CD4-positive, alpha-beta memory T cell (primary cell): Measurements from ENCODE around the gene ZNF117. TPM values are rescaled to one million over a fixed set of nuclear protein-coding genes. Genes with fewer than 3 reads are reported as not detected.
"Not testable (repeated sequence)": the region's sequence is repeated elsewhere in the genome, so short reads cannot be mapped to it uniquely, and the experiment has no call there.

Source experiments
- CTCF ChIA-PET: fragments of 350-600 bp; sonication (Branson Sonifier 250); formaldehyde crosslinking; loops from one replicate; lab custom pipeline; 2021; ENCODE audit warnings: inconsistent platforms; ENCODE audit not compliant: partially characterized antibody; lab: Charles Lee
- POLR2A ChIA-PET: fragments of 350-600 bp; sonication (Branson Sonifier 250); formaldehyde crosslinking; loops from one replicate; lab custom pipeline; 2021; ENCODE audit not compliant: partially characterized antibody; lab: Charles Lee
- DNase-seq, 5 donors: peaks; one replicate each; pipeline versions ENCODE4 v3.0.0 to v3.0.0-alpha.2; 2020 to 2022; ENCODE audit warnings: mixed read lengths in 1 of 5
- H3K27ac ChIP-seq: one replicate; pipeline ENCODE4 v1.7.0; 2013; ENCODE audit warnings: low read depth, low read length
- H3K27me3 ChIP-seq: 2 replicates; pipeline ENCODE4 v1.7.0; 2013; ENCODE audit warnings: mild to moderate bottlenecking, low read length, moderate library complexity; ENCODE audit not compliant: insufficient read depth
- H3K36me3 ChIP-seq: 2 replicates; pipeline ENCODE4 v1.7.0; 2013; ENCODE audit warnings: mild to moderate bottlenecking, low read length, moderate library complexity; ENCODE audit not compliant: insufficient read depth
- H3K4me1 ChIP-seq: 2 replicates; pipeline ENCODE4 v1.7.0; 2013; ENCODE audit warnings: mild to moderate bottlenecking, low read length, moderate library complexity; ENCODE audit not compliant: insufficient read depth
- H3K4me3 ChIP-seq, 2 donors: one replicate each; pipeline ENCODE4 v1.7.0; 2013; ENCODE audit warnings: low read length in 2 of 2, mild to moderate bottlenecking in 1 of 2
- H3K9me3 ChIP-seq, 2 donors: one replicate each; pipeline ENCODE4 v1.7.0; 2013; ENCODE audit warnings: low read length in 2 of 2, control low read depth in 1 of 2; ENCODE audit not compliant: control insufficient read depth in 1 of 2
- H3K27ac Mint-ChIP-seq, 7 donors: one replicate each; pipeline ENCODE4 v1.8.0; 2020 to 2021; ENCODE audit warnings: mixed read lengths in 7 of 7, mild to moderate bottlenecking in 6 of 7, inconsistent platforms in 3 of 7, moderate library complexity in 3 of 7
- H3K27me3 Mint-ChIP-seq, 2 donors: one replicate each; pipeline ENCODE4 v1.8.0; 2020 to 2021; ENCODE audit warnings: mixed read lengths in 2 of 2
- H3K36me3 Mint-ChIP-seq, 2 donors: one replicate each; pipeline ENCODE4 v1.8.0; 2020 to 2021; ENCODE audit warnings: mixed read lengths in 2 of 2, inconsistent platforms in 1 of 2, mild to moderate bottlenecking in 1 of 2
- H3K4me1 Mint-ChIP-seq, 4 donors: one replicate each; pipeline ENCODE4 v1.8.0; 2020 to 2021; ENCODE audit warnings: mixed read lengths in 4 of 4, mild to moderate bottlenecking in 1 of 4
- H3K4me3 Mint-ChIP-seq, 8 donors: one replicate each; pipeline ENCODE4 v1.8.0; 2020 to 2021; ENCODE audit warnings: mixed read lengths in 8 of 8, mild to moderate bottlenecking in 7 of 8, moderate library complexity in 6 of 8, inconsistent platforms in 3 of 8
- H3K9me3 Mint-ChIP-seq, 8 donors: one replicate each; pipeline ENCODE4 v1.8.0; 2020 to 2021; ENCODE audit warnings: mixed read lengths in 8 of 8, mild to moderate bottlenecking in 5 of 8, inconsistent platforms in 3 of 8, moderate library complexity in 1 of 8
- intact Hi-C: fragments of 100-400 bp; cut with micrococcal nuclease; formaldehyde crosslinking; loops from one replicate; pipeline ENCODE4 v1.15.1; 2023
- polyA plus RNA-seq, 2 donors: library from polyadenylated mRNA; unstranded; fragments of 300-500 nt; fragmentation: Illumina TruSeq; gene quantifications; one replicate each; pipeline ENCODE4 v1.2.3, GENCODE V29; 2021
- total RNA-seq, 2 experiments: library from RNA; stranded (reverse); gene quantifications; one replicate each; pipeline ENCODE4 v1.2.3, GENCODE V29; 2021

The ZNF117 gene
- 1 to 10 TPM; 5.2 to 5.3 TPM for total RNA-seq
- under 1 TPM; 0.78 to 0.84 TPM for polyA plus RNA-seq

GRCh38 chr7:64990936-64991335, at the start of gene ZNF117:
TSS of gene ZNF117 (minus strand) at chr7:64991036.
- Mint-ChIP-seq H3K4me3 (no peak within 1 kb of the TSS), H3K27me3 (no peaks in the 10 kb centered on the region), H3K36me3 (peaks cover 67 to 71% of the 10 kb centered on the region in 2 donors), H3K4me1 (no peaks in the 10 kb centered on the region), H3K9me3 (peaks cover 8 to 98% (median 81%) of the 10 kb centered on the region in 8 donors), H3K27ac (peak within 1 kb of the TSS in 1 of 7 donors; percentile 4)
- Histone ChIP-seq H3K9me3 (peaks cover 0 to 52% of the 10 kb centered on the region in 2 donors), H3K27ac (no peak within 1 kb of the TSS), H3K27me3 (no peaks in the 10 kb centered on the region), H3K4me3 (no peak within 1 kb of the TSS), H3K36me3 (no peaks in the 10 kb centered on the region), H3K4me1 (no peaks in the 10 kb centered on the region)
- DNase-seq: no peak
- POLR2A ChIA-PET: no interaction called here
- CTCF ChIA-PET: no interaction called here
- intact Hi-C loops: no loop called here

- not testable (repeated sequence) for H3K9me3 Mint-ChIP-seq, H3K27me3 ChIP-seq, H3K9me3 ChIP-seq, H3K36me3 Mint-ChIP-seq, H3K36me3 ChIP-seq, H3K27me3 Mint-ChIP-seq
- H3K27ac ChIP-seq: peak overlapping the region; percentile 14
- peak overlapping the region; percentile 70 to 93 (median 88) for H3K4me3 Mint-ChIP-seq
- CTCF ChIA-PET: interaction anchor here (2.9 kb wide), 1 partner anchor 32 kb away, joined by 12 read pairs; the partner anchor contains the start of gene ERV3-1
- H3K4me3 ChIP-seq: peak overlapping the region; percentile 3 to 64
- peaks cover 14% of the 10 kb centered on the region for H3K4me1 ChIP-seq
- H3K4me1 Mint-ChIP-seq: peaks cover 10 to 17% (median 14%) of the 10 kb centered on the region in 4 donors
- POLR2A ChIA-PET: interaction anchor here (1.4 to 2.2 kb wide), 5 partner anchors 33 to 732 kb away, joined by 3 to 34 read pairs (median 6); partner anchors contain the start of genes ERV3-1, ZNF107 and ZNF273
- H3K27ac Mint-ChIP-seq: peak overlapping the region; percentile 38 to 92 (median 85)
- intact Hi-C loops: loop anchor here (1.0 to 5.0 kb wide), 6 partner anchors 32 to 1136 kb away; partner anchors contain the start of genes ERV3-1 and ZNF92
- DNase-seq: peak in 3 of 5 donors; percentile 3 to 55 (median 18)
These were observed 47.9 kb upstream of the ZNF117 start for GRCh38 chr7:65038767-65039166.

GRCh38 chr7:65037740-65038688, 47.2 kb upstream of the ZNF117 start:
- Histone ChIP-seq H3K27me3 (no peaks in the 10 kb centered on the region), H3K36me3 (no peaks in the 10 kb centered on the region), H3K4me1 (peaks cover 14% of the 10 kb centered on the region), H3K27ac (peak overlapping the region; percentile 56), H3K9me3 (no peaks in the 10 kb centered on the region), H3K4me3 (peak overlapping the region in 1 of 2 donors; percentile 43)
- Mint-ChIP-seq H3K9me3 (peaks cover 0 to 4% (median 0%) of the 10 kb centered on the region in 8 donors), H3K27ac (peak overlapping the region; percentile 79 to 93 (median 90)), H3K4me1 (peaks cover 10 to 17% (median 14%) of the 10 kb centered on the region in 4 donors), H3K36me3 (peaks cover 0 to 3% of the 10 kb centered on the region in 2 donors), H3K4me3 (peak overlapping the region; percentile 68 to 85 (median 81)), H3K27me3 (no peaks in the 10 kb centered on the region)
- intact Hi-C loops: loop anchor here (1.0 to 5.0 kb wide), 6 partner anchors 32 to 1136 kb away; partner anchors contain the start of genes ERV3-1 and ZNF92
- POLR2A ChIA-PET: interaction anchor here (0.7 to 2.2 kb wide), 11 partner anchors 28 to 731 kb away, joined by 3 to 34 read pairs (median 3); partner anchors contain the start of genes ERV3-1, ZNF107, ZNF138 and ZNF273
- CTCF ChIA-PET: interaction anchor here (2.9 kb wide), 1 partner anchor 31 kb away, joined by 12 read pairs; the partner anchor contains the start of gene ERV3-1
- DNase-seq: peak; percentile 90 to 94 (median 92)

GRCh38 chr7:65036526-65036925, 45.7 kb upstream of the ZNF117 start:
- H3K27ac ChIP-seq, H3K9me3 ChIP-seq, H3K4me3 Mint-ChIP-seq, H3K27me3 ChIP-seq, DNase-seq, H3K27me3 Mint-ChIP-seq, H3K36me3 Mint-ChIP-seq, H3K36me3 ChIP-seq, H3K9me3 Mint-ChIP-seq, H3K4me3 ChIP-seq: not testable (repeated sequence)
- ChIA-PET CTCF (interaction anchor here (2.9 kb wide), 1 partner anchor 30 kb away, joined by 12 read pairs; the partner anchor contains the start of gene ERV3-1), POLR2A (interaction anchor here (1.5 kb wide), 1 partner anchor 714 kb away, joined by 3 read pairs; no protein-coding TSS in a partner anchor)
- H3K4me1 ChIP-seq: peaks cover 14% of the 10 kb centered on the region
- intact Hi-C loops: loop anchor here (5.0 kb wide), 2 partner anchors 1109 to 1134 kb away; no protein-coding TSS in a partner anchor
- peaks cover 10 to 17% (median 14%) of the 10 kb centered on the region in 4 donors for H3K4me1 Mint-ChIP-seq
- peak overlapping the region in 1 of 7 donors; percentile 79 for H3K27ac Mint-ChIP-seq

GRCh38 chr7:65035469-65035868, 44.6 kb upstream of the ZNF117 start:
- H3K9me3 ChIP-seq, H3K36me3 Mint-ChIP-seq, H3K27me3 ChIP-seq, DNase-seq, H3K9me3 Mint-ChIP-seq, CTCF ChIA-PET, H3K27ac Mint-ChIP-seq, H3K27me3 Mint-ChIP-seq, POLR2A ChIA-PET, H3K4me3 ChIP-seq, H3K36me3 ChIP-seq, H3K27ac ChIP-seq: not testable (repeated sequence)
- H3K4me1 ChIP-seq: peaks cover 14% of the 10 kb centered on the region
- H3K4me3 Mint-ChIP-seq: peak overlapping the region in 1 of 8 donors; percentile 10
- H3K4me1 Mint-ChIP-seq: peaks cover 10 to 17% (median 14%) of the 10 kb centered on the region in 4 donors
- intact Hi-C loops: loop anchor here (5.0 kb wide), 2 partner anchors 1108 to 1133 kb away; no protein-coding TSS in a partner anchor

GRCh38 chr7:65034120-65034782, 43.4 kb upstream of the ZNF117 start:
- H3K4me1 ChIP-seq, H3K36me3 Mint-ChIP-seq, H3K36me3 ChIP-seq, intact Hi-C loops, H3K4me3 Mint-ChIP-seq, H3K9me3 Mint-ChIP-seq, POLR2A ChIA-PET, CTCF ChIA-PET, H3K4me1 Mint-ChIP-seq, H3K27ac Mint-ChIP-seq, H3K9me3 ChIP-seq, DNase-seq, H3K27me3 Mint-ChIP-seq, H3K4me3 ChIP-seq, H3K27ac ChIP-seq, H3K27me3 ChIP-seq: not testable (repeated sequence)
